HEK293 (cell line): Measurements from ENCODE around the gene SPTSSB.

ENCODE experiments used
- CTCF ChIP-seq: fragments of 450-650 bp; formaldehyde crosslinking; IDR thresholded peaks from 2 replicates; pipeline ENCODE4 v1.5.1; 2016; ENCODE audit warnings: missing biosample characterization, missing genetic modification characterization
- ZNF24 ChIP-seq: fragments of 450-650 bp; formaldehyde crosslinking; IDR thresholded peaks from 2 replicates; pipeline ENCODE4 v1.5.1; 2016; ENCODE audit warnings: missing biosample characterization, missing genetic modification characterization
- ZNF280C ChIP-seq: fragments of 450-650 bp; formaldehyde crosslinking; IDR thresholded peaks from 2 replicates; pipeline ENCODE4 v1.5.1; 2016; ENCODE audit warnings: missing biosample characterization, missing genetic modification characterization
- ZNF514 ChIP-seq: fragments of 450-650 bp; formaldehyde crosslinking; IDR thresholded peaks from 2 replicates; pipeline ENCODE4 v1.5.1; 2016; ENCODE audit warnings: missing biosample characterization, missing genetic modification characterization

- TF ChIP-seq CTCF: peak; percentile 83
- TF ChIP-seq ZNF514 (tag by site-specific recombination): no peak
- no peak for TF ChIP-seq ZNF280C
- TF ChIP-seq ZNF24 (tag by site-specific recombination): no peak
Observed at GRCh38 chr3:161371441-161372320, at the start of gene SPTSSB.
